GM12892 (cell line): ENCODE data around the gene CHST15.

ENCODE experiments used
- POLR2A ChIP-seq: IDR thresholded peaks from 2 replicates; pipeline ENCODE4 v1.6.1; 2011; ENCODE audit warnings: low read depth, low read length, control low read depth
- POLR2AphosphoS5 ChIP-seq: IDR thresholded peaks from 2 replicates; pipeline ENCODE4 v1.6.1; 2011; ENCODE audit warnings: low read depth, low read length, control low read depth

DNA sequence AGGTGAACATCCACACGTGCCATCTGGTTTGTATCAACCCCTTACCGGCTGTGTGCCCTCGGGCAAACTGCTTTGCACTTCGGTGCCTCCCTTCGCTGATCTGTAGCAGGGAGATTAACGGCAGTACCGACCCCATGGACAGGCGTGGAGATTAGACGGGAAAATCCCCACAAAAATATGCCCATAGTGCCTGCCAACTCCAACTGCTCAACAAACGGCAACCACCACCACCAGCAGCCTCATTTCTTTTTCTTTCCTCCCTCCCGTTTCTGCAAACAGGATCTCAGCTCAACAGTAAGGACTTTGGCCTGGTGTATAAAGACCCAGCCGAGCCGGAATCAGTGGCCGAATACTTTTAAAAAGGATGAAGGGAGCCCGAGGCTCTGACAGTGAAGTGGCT, 31.0 kb downstream of the CHST15 start:
- TF ChIP-seq POLR2A (no peak), POLR2AphosphoS5 (no peak)
